Panc1 (cell line): ENCODE data around the gene CFLAR. TPM values are rescaled to one million over a fixed set of nuclear protein-coding genes. Genes with fewer than 3 reads are reported as not detected.
"Not testable (repeated sequence)": the region's sequence is repeated elsewhere in the genome, so short reads cannot be mapped to it uniquely, and the experiment has no call there.

ENCODE experiments used
- ATAC-seq: fragments of 200-7000 bp; cut with Tn5 transposase; 2 replicates; pipeline ENCODE4 v1.9.1; 2020; ENCODE audit warnings: mild to moderate bottlenecking, moderate library complexity
- BruUV-seq: library from RNA; stranded (reverse); fragments of 400-500 nt; replicated peaks from 2 replicates; lab custom pipeline; 2021; lab: Mats Ljungman, UMichigan
- CTCF ChIA-PET: fragments of 300-600 bp; sonication (Branson Sonifier 250); formaldehyde crosslinking; loops from one replicate; lab custom pipeline; 2022; ENCODE audit warnings: antibody characterized with exemption; lab: Charles Lee
- POLR2A ChIA-PET: fragments of 300-600 bp; sonication (Branson Sonifier 250); formaldehyde crosslinking; loops from one replicate; lab custom pipeline; 2022; ENCODE audit warnings: antibody characterized with exemption; lab: Charles Lee
- DNase-seq: peaks from one replicate; pipeline ENCODE4 v3.0.0-alpha.2; 2010; ENCODE audit warnings: low read depth, low spot score
- H3K27ac ChIP-seq: 2 replicates; pipeline ENCODE4 v1.5.1; 2011; ENCODE audit warnings: mild to moderate bottlenecking, low read length, inconsistent platforms
- H3K27me3 ChIP-seq: fragments of 200-500 bp; sonication (Bioruptor generic); 2 replicates; pipeline ENCODE4 v1.6.0; 2014; ENCODE audit warnings: low read length, inconsistent platforms; ENCODE audit not compliant: control insufficient read depth, insufficient read depth
- H3K36me3 ChIP-seq: fragments of 200-500 bp; sonication (Bioruptor generic); 2 replicates; pipeline ENCODE4 v1.5.1; 2014; ENCODE audit warnings: inconsistent platforms, mild to moderate bottlenecking, low read length, moderate library complexity; ENCODE audit not compliant: control insufficient read depth, insufficient read depth
- H3K4me1 ChIP-seq: 2 replicates; pipeline ENCODE4 v1.5.1; 2011; ENCODE audit warnings: inconsistent platforms, mild to moderate bottlenecking, low read length, moderate library complexity; ENCODE audit not compliant: control insufficient read depth, insufficient read depth
- H3K4me3 ChIP-seq, 2 experiments: 2 replicates each; pipeline ENCODE4 v1.5.1; 2011 to 2012; ENCODE audit warnings: low read depth in 2 of 2, low read length in 2 of 2, mild to moderate bottlenecking in 2 of 2, inconsistent platforms in 1 of 2, moderate library complexity in 1 of 2
- H3K9me3 ChIP-seq: fragments of 200-500 bp; sonication (Bioruptor generic); 2 replicates; pipeline ENCODE4 v1.5.1; 2014; ENCODE audit warnings: low read depth, mild to moderate bottlenecking, inconsistent platforms, low read length, moderate library complexity; ENCODE audit not compliant: control insufficient read depth, insufficient read depth
- CTCF ChIP-seq: fragments of 450-650 bp; IDR thresholded peaks from 2 replicates; pipeline ENCODE4 v1.5.1; 2017; ENCODE audit warnings: mild to moderate bottlenecking
- SIN3A ChIP-seq: IDR thresholded peaks from 2 replicates; pipeline ENCODE4 v1.6.1; 2012; ENCODE audit warnings: low read depth, mild to moderate bottlenecking, low read length, moderate library complexity, borderline replicate concordance; ENCODE audit not compliant: insufficient read depth
- TCF7L2 ChIP-seq: IDR thresholded peaks from 2 replicates; pipeline ENCODE4 v1.6.1; 2011; ENCODE audit warnings: mild to moderate bottlenecking, low read depth, low read length, inconsistent platforms
- in situ Hi-C: cut with HindIII; loops from 2 replicates; pipeline ENCODE4 v1.10.0; 2016; ENCODE audit warnings: low sequenced_read_pairs, low pct_unique_long_range_greater_than_20kb
- intact Hi-C: fragments of 100-400 bp; cut with micrococcal nuclease; formaldehyde crosslinking; loops from one replicate; pipeline ENCODE4 v1.10.0; 2022; ENCODE audit not compliant: unreplicated experiment
- total RNA-seq: library from RNA; stranded (reverse); gene quantifications from one replicate; pipeline ENCODE4 v1.2.1, GENCODE V29; 2021; ENCODE audit not compliant: unreplicated experiment
- TF ChIP-seq, protein P1 (sequence below), 2 experiments: IDR thresholded peaks; 2 replicates each; pipeline ENCODE4 v1.6.1; 2011 to 2012; ENCODE audit warnings: low read depth in 2 of 2, control low read depth in 1 of 2, low read length in 1 of 2, mild to moderate bottlenecking in 1 of 2, moderate library complexity in 1 of 2; ENCODE audit not compliant: insufficient read depth in 1 of 2

The CFLAR gene
- total RNA-seq, 1 experiment from 2014 or later: 46.3 TPM

GRCh38 chr2:201182650-201183364 is 66.8 kb downstream of the CFLAR start, which contains the start of gene CASP10:
Gene CASP10 (plus strand): TSS chr2:201183141. CDS start chr2:201185778, 2,637 bp downstream.
- no TSS peak for BruUV-seq
- TF ChIP-seq TCF7L2 (no peak), CTCF (peak; percentile 46)
- DNase-seq: no peak
- intact Hi-C loops (no loop called here), in situ Hi-C loops (no loop called here)
- ChIA-PET CTCF (interaction anchor here (0.6 to 1.8 kb wide), 6 partner anchors 50 to 1220 kb away, joined by 3 to 12 read pairs (median 3); no protein-coding TSS in a partner anchor), POLR2A (interaction anchor here (0.6 kb wide), 1 partner anchor 277 kb away, joined by 4 read pairs; no protein-coding TSS in a partner anchor)
- no peaks in the 10 kb centered on the region; the same call in 1 of the 2 replicates for H3K4me1 ChIP-seq
- H3K27ac ChIP-seq: peak within 1 kb of the TSS; percentile 40; the same call in 1 of the 2 replicates
- H3K36me3 ChIP-seq: no peaks in the 10 kb centered on the region
- no peaks in the 10 kb centered on the region for H3K9me3 ChIP-seq
- H3K4me3 ChIP-seq: peak within 1 kb of the TSS in 1 of 2 experiments; percentile 42; a peak in 2 of 4 replicates
- H3K27me3 ChIP-seq: no peaks in the 10 kb centered on the region
- ATAC-seq: peak; percentile 57

DNA sequence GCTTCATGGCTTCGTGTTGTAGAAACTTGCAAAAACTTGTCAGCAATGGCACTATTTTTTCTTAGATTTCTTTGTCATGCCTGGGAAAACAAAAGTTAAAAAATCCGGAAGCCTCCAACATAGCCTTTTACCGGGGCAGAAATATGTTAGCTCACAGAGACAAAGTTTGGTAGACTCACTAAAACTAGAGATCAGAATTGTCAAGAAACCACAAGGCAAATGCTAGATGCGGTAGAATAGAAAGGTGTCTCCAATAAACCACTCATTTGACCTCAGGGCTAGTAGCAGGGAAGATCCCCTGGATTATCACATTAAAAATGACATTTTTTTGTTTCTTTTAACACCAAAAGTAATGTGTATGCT is 67.4 kb downstream of the CFLAR start:
- H3K4me3 ChIP-seq: peak overlapping the region in 1 of 2 experiments; percentile 42; a peak in 2 of 4 replicates
- in situ Hi-C loops (no loop called here), intact Hi-C loops (no loop called here)
- DNase-seq: no peak
- H3K27ac ChIP-seq: peak overlapping the region; percentile 40; the same call in 1 of the 2 replicates
- BruUV-seq: no TSS peak
- no peaks in the 10 kb centered on the region for H3K27me3 ChIP-seq
- ChIA-PET POLR2A (interaction anchor here (0.6 kb wide), 1 partner anchor 277 kb away, joined by 4 read pairs; no protein-coding TSS in a partner anchor), CTCF (interaction anchor here (0.7 to 1.8 kb wide), 3 partner anchors 49 to 1220 kb away, joined by 3 to 12 read pairs (median 3); no protein-coding TSS in a partner anchor)
- no peak for TF ChIP-seq SIN3A
- TF ChIP-seq, protein P1, sequence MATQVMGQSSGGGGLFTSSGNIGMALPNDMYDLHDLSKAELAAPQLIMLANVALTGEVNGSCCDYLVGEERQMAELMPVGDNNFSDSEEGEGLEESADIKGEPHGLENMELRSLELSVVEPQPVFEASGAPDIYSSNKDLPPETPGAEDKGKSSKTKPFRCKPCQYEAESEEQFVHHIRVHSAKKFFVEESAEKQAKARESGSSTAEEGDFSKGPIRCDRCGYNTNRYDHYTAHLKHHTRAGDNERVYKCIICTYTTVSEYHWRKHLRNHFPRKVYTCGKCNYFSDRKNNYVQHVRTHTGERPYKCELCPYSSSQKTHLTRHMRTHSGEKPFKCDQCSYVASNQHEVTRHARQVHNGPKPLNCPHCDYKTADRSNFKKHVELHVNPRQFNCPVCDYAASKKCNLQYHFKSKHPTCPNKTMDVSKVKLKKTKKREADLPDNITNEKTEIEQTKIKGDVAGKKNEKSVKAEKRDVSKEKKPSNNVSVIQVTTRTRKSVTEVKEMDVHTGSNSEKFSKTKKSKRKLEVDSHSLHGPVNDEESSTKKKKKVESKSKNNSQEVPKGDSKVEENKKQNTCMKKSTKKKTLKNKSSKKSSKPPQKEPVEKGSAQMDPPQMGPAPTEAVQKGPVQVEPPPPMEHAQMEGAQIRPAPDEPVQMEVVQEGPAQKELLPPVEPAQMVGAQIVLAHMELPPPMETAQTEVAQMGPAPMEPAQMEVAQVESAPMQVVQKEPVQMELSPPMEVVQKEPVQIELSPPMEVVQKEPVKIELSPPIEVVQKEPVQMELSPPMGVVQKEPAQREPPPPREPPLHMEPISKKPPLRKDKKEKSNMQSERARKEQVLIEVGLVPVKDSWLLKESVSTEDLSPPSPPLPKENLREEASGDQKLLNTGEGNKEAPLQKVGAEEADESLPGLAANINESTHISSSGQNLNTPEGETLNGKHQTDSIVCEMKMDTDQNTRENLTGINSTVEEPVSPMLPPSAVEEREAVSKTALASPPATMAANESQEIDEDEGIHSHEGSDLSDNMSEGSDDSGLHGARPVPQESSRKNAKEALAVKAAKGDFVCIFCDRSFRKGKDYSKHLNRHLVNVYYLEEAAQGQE (IDR thresholded peaks at IDR 0.05; ENCODE audit: insufficient read depth in 1 of 2, low read depth in 2 of 2, low read length in 1 of 2): no peak
- no peak for ATAC-seq
- H3K36me3 ChIP-seq: no peaks in the 10 kb centered on the region
- no peaks in the 10 kb centered on the region; the same call in 1 of the 2 replicates for H3K4me1 ChIP-seq
- no peaks in the 10 kb centered on the region for H3K9me3 ChIP-seq

GRCh38 chr2:201183835-201184234 is 67.9 kb downstream of the CFLAR start:
- in situ Hi-C loops, H3K27ac ChIP-seq, H3K27me3 ChIP-seq, intact Hi-C loops, H3K9me3 ChIP-seq, H3K36me3 ChIP-seq, ATAC-seq, POLR2A ChIA-PET, DNase-seq, BruUV-seq, H3K4me1 ChIP-seq, H3K4me3 ChIP-seq: not testable (repeated sequence)
- CTCF ChIA-PET: interaction anchor here (1.8 kb wide), 1 partner anchor 49 kb away, joined by 12 read pairs; no protein-coding TSS in a partner anchor

GRCh38 chr2:201184248-201184647 is 68.3 kb downstream of the CFLAR start:
- H3K36me3 ChIP-seq, CTCF ChIA-PET, BruUV-seq, H3K27ac ChIP-seq, intact Hi-C loops, H3K4me1 ChIP-seq, H3K9me3 ChIP-seq, in situ Hi-C loops, H3K27me3 ChIP-seq, POLR2A ChIA-PET, H3K4me3 ChIP-seq, DNase-seq, ATAC-seq: not testable (repeated sequence)
